Vagina (tissue), 2 donors: ENCODE data around the gene TTC38. TPM values are rescaled to one million over a fixed set of nuclear protein-coding genes. Genes with fewer than 3 reads are reported as not detected.

Experiments used
- DNase-seq, 2 donors: peaks; one replicate each; pipeline ENCODE4 v3.0.0-alpha.2; 2017; ENCODE audit errors: extremely low spot score in 2 of 2
- H3K27ac ChIP-seq: fragments of 200-600 bp; sonication (generic); one replicate; pipeline ENCODE4 v1.5.1; 2019
- H3K27me3 ChIP-seq: fragments of 200-600 bp; sonication (generic); one replicate; pipeline ENCODE4 v1.5.1; 2019
- H3K36me3 ChIP-seq, 2 donors: fragments of 200-600 bp; sonication (generic); one replicate each; pipeline ENCODE4 v1.5.1; 2017 to 2019
- H3K4me1 ChIP-seq: fragments of 200-600 bp; sonication (generic); one replicate; pipeline ENCODE4 v1.5.1; 2019
- H3K4me3 ChIP-seq, 2 donors: fragments of 200-600 bp; sonication (generic); 1 replicate in 1 of 2; 2 replicates in 1 of 2; pipeline ENCODE4 v1.5.1; 2016 to 2019
- H3K9me3 ChIP-seq: fragments of 200-600 bp; sonication (generic); one replicate; pipeline ENCODE4 v1.5.1; 2019
- POLR2A ChIP-seq, 2 donors: fragments of 450-650 bp; IDR thresholded peaks; one replicate each; pipeline ENCODE4 v1.6.1; 2017; ENCODE audit warnings: antibody characterized with exemption in 2 of 2, mild to moderate bottlenecking in 2 of 2, moderate library complexity in 2 of 2
- POLR2AphosphoS5 ChIP-seq, 2 donors: sonication (generic); formaldehyde crosslinking; IDR thresholded peaks; one replicate each; pipeline ENCODE4 v1.9.0; 2017; ENCODE audit warnings: antibody characterized with exemption in 2 of 2, mild to moderate bottlenecking in 2 of 2, low read depth in 1 of 2; ENCODE audit not compliant: insufficient read depth in 1 of 2
- intact Hi-C: fragments of 100-400 bp; cut with DNase I; formaldehyde crosslinking; loops from one replicate; pipeline ENCODE4 v1.15.1; 2023
- total RNA-seq: library from RNA; depleted of rRNA; stranded (reverse); fragments of >200 nt; gene quantifications from one replicate; pipeline ENCODE4 v1.2.3, GENCODE V29; 2016
- TF ChIP-seq, protein P1 (sequence below), 3 experiments: fragments of 450-650 bp in 2 of 3; fragments of 200-600 bp in 1 of 3; sonication (generic) in 1 of 3; IDR thresholded peaks; one replicate each; pipeline ENCODE4 v1.5.1; 2017 to 2019; ENCODE audit warnings: antibody characterized with exemption in 3 of 3, mild to moderate bottlenecking in 2 of 3, moderate library complexity in 2 of 3

Gene TTC38
- total RNA-seq, 1 donor from 2014 or later: 58.7 TPM

DNA sequence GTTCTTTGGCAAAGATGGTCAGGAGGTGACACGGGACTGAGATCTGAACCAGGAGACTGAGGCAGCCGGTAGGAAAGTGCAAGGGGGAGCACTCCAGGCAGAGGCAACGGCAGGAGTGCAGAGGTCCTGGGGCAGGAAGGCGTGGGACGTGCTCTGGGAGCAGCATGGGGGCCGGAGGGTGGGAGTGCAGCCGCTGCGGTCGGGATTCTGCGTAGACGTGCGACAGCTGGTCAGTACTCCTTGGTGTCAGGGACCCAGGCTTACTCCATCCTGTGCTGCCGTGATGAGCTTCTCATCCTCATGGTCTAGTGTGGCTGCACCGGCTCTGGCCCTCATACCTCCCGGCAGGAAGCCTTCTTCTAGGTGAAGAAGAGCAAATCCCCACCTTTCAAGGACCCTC lies 50.8 kb downstream of the TTC38 start:
- H3K36me3 ChIP-seq: no peaks in the 10 kb centered on the region
- H3K4me3 ChIP-seq: no peak overlapping the region
- no peak for DNase-seq
- no peak overlapping the region for H3K27ac ChIP-seq
- H3K9me3 ChIP-seq: no peaks in the 10 kb centered on the region
- no peaks in the 10 kb centered on the region for H3K27me3 ChIP-seq
- H3K4me1 ChIP-seq: no peaks in the 10 kb centered on the region
- intact Hi-C loops: loop anchor here (5.0 kb wide), 1 partner anchor 196 kb away; no protein-coding TSS in a partner anchor
- TF ChIP-seq POLR2AphosphoS5 (IDR thresholded peaks at IDR 0.05; ENCODE audit: insufficient read depth in 1 of 2, low read depth in 1 of 2): no peak
- TF ChIP-seq POLR2A (IDR thresholded peaks at IDR 0.05): no peak
- TF ChIP-seq, protein P1, sequence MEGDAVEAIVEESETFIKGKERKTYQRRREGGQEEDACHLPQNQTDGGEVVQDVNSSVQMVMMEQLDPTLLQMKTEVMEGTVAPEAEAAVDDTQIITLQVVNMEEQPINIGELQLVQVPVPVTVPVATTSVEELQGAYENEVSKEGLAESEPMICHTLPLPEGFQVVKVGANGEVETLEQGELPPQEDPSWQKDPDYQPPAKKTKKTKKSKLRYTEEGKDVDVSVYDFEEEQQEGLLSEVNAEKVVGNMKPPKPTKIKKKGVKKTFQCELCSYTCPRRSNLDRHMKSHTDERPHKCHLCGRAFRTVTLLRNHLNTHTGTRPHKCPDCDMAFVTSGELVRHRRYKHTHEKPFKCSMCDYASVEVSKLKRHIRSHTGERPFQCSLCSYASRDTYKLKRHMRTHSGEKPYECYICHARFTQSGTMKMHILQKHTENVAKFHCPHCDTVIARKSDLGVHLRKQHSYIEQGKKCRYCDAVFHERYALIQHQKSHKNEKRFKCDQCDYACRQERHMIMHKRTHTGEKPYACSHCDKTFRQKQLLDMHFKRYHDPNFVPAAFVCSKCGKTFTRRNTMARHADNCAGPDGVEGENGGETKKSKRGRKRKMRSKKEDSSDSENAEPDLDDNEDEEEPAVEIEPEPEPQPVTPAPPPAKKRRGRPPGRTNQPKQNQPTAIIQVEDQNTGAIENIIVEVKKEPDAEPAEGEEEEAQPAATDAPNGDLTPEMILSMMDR (IDR thresholded peaks at IDR 0.05): no peak

GRCh38 chr22:46319319-46319718 lies 51.5 kb downstream of the TTC38 start:
- intact Hi-C loops: loop anchor here (5.0 kb wide), 1 partner anchor 197 kb away; no protein-coding TSS in a partner anchor
- Histone ChIP-seq H3K27ac (no peak overlapping the region), H3K4me3 (no peak overlapping the region), H3K9me3 (no peaks in the 10 kb centered on the region), H3K4me1 (no peaks in the 10 kb centered on the region), H3K27me3 (no peaks in the 10 kb centered on the region), H3K36me3 (no peaks in the 10 kb centered on the region)
- DNase-seq: no peak
- TF ChIP-seq POLR2A (IDR thresholded peaks at IDR 0.05): no peak
- TF ChIP-seq, protein P1 (IDR thresholded peaks at IDR 0.05): no peak
- TF ChIP-seq POLR2AphosphoS5 (IDR thresholded peaks at IDR 0.05; ENCODE audit: insufficient read depth in 1 of 2, low read depth in 1 of 2): no peak

DNA sequence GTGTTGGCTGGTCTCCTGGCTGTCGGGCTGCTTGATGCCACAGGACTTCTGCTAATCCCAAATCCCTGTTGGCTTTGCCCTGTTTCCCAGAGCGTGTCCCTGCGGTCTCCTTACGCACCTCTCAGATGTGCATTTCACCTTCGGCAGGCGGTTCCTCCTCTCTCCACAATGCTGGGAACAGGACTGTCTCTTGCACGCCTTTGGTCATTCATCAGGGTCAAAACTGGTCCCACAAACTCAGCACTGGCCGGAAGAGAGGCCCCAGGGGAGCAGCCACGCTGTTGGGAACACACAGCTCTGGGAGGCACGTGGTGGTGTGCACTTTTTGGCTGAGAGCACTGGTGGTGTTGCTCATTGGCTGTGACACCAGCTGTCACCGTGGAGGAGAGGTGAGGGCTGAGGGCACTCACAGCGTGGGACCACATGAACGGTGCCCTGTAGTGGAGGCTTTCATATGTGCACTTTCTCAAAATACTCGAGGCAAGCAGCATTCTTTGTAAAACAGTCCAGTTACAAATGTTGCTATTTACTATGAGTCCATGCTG lies 52.4 kb downstream of the TTC38 start:
- intact Hi-C loops: no loop called here

DNA sequence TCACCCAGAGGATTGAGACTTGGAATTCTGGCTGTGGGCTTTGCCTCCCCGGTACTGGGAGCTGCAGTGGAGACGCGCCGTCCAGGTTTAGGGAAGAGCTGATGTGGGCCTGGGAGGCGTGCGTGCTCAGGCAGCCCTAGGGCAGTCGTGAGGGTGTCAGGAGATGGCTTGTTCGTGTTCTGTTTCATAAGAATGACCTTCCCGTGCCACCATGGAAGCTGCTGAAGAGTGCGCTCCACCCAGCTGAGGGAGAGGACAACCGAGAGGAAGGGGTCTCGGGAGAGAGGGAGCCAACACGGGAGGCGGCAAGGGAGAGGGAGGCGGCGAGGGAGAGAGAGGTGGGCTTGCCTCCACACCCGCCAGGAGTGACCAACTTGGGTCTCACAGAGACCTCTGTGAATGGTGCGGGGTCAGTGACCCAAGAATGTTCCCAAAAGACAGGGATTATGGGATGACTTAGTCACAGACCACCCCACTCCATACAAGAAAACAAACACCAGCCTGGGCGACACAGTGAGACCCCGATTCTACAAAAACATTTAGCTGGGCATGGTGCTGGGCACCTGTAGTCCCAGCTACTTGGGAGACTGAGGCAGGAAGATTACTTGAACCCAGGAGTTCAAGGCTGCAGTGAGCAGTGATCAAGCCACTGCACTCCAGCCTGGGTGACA lies 53.0 kb downstream of the TTC38 start:
- Histone ChIP-seq H3K36me3 (no peaks in the 10 kb centered on the region), H3K9me3 (no peaks in the 10 kb centered on the region), H3K27me3 (no peaks in the 10 kb centered on the region), H3K27ac (no peak overlapping the region), H3K4me1 (no peaks in the 10 kb centered on the region), H3K4me3 (no peak overlapping the region)
- DNase-seq: no peak
- intact Hi-C loops: no loop called here
- TF ChIP-seq, protein P1 (IDR thresholded peaks at IDR 0.05): no peak
- TF ChIP-seq POLR2A (IDR thresholded peaks at IDR 0.05): no peak
- no peak for TF ChIP-seq POLR2AphosphoS5 (IDR thresholded peaks at IDR 0.05; ENCODE audit: insufficient read depth in 1 of 2, low read depth in 1 of 2)

More for the DNA sequence above, 52.4 kb downstream of the TTC38 start:
- Histone ChIP-seq H3K4me3 (no peak overlapping the region), H3K4me1 (no peaks in the 10 kb centered on the region), H3K36me3 (no peaks in the 10 kb centered on the region), H3K27ac (no peak overlapping the region), H3K9me3 (no peaks in the 10 kb centered on the region), H3K27me3 (no peaks in the 10 kb centered on the region)
- no peak for DNase-seq
- TF ChIP-seq, protein P1 (IDR thresholded peaks at IDR 0.05): no peak
- no peak for TF ChIP-seq POLR2A (IDR thresholded peaks at IDR 0.05)
- TF ChIP-seq POLR2AphosphoS5 (IDR thresholded peaks at IDR 0.05; ENCODE audit: insufficient read depth in 1 of 2, low read depth in 1 of 2): no peak

- no peaks in the 10 kb centered on the region for H3K9me3 ChIP-seq
- no peaks in the 10 kb centered on the region for H3K36me3 ChIP-seq
- no peak for DNase-seq
These were observed 54.9 kb downstream of the TTC38 start for GRCh38 chr22:46322711-46323110.

More at GRCh38 chr22:46322711-46323110, 54.9 kb downstream of the TTC38 start:
- Histone ChIP-seq H3K4me3 (no peak overlapping the region), H3K4me1 (no peaks in the 10 kb centered on the region), H3K27ac (no peak overlapping the region), H3K27me3 (no peaks in the 10 kb centered on the region)
- TF ChIP-seq, protein P1 (IDR thresholded peaks at IDR 0.05): no peak
- TF ChIP-seq POLR2A (IDR thresholded peaks at IDR 0.05): no peak
- TF ChIP-seq POLR2AphosphoS5 (IDR thresholded peaks at IDR 0.05; ENCODE audit: insufficient read depth in 1 of 2, low read depth in 1 of 2): no peak
- intact Hi-C loops: no loop called here
